ENCODE data around the gene HS1BP3.

DNA sequence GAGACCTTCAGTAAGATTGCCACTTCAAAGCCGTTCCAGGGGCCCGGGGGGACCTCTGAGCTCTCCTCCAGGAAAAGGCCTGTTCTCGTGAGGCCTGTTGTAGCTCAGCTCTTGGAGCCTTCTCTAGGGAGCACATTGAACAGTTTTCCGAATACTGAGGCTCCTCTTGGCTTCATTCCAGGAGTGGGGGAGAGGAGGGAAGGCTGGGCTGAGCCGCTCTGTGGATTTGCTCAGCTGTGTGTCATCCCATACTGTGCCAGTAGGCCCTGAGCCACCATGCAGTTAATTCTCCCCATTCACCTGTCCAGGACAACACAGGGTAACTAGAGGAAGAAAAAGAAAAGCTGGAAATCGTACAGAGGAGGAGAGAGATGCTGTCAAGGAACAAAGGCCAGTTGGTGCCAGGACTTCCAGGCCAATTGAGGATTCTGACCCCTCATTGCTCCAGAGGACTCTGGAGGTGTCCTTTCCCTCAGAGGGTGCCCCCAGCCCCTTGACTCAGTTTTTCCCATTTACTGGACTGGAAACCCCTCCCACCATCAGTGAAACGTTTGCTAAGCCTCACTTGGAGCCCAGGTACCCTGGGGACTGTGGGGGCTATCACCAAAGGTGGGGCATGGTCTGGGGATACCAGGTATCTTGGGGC is 41.4 kb downstream of the HS1BP3 start:
- TF ChIP-seq EZH2 (IDR thresholded peaks at IDR 0.05; ENCODE audit: borderline replicate concordance, low read length): no peak
- TF ChIP-seq, protein P1, sequence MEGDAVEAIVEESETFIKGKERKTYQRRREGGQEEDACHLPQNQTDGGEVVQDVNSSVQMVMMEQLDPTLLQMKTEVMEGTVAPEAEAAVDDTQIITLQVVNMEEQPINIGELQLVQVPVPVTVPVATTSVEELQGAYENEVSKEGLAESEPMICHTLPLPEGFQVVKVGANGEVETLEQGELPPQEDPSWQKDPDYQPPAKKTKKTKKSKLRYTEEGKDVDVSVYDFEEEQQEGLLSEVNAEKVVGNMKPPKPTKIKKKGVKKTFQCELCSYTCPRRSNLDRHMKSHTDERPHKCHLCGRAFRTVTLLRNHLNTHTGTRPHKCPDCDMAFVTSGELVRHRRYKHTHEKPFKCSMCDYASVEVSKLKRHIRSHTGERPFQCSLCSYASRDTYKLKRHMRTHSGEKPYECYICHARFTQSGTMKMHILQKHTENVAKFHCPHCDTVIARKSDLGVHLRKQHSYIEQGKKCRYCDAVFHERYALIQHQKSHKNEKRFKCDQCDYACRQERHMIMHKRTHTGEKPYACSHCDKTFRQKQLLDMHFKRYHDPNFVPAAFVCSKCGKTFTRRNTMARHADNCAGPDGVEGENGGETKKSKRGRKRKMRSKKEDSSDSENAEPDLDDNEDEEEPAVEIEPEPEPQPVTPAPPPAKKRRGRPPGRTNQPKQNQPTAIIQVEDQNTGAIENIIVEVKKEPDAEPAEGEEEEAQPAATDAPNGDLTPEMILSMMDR (conservative IDR thresholded peaks at IDR 0.05 in 1 of 2, IDR thresholded peaks at IDR 0.05 in 1 of 2; ENCODE audit: extremely low read depth in 1 of 2, insufficient read depth in 1 of 2, low read depth in 1 of 2, low read length in 2 of 2): no peak
